Ramos (cell line): ENCODE measurements around the gene PARD6G.

ENCODE experiments used
- in situ Hi-C: fragments of 300-500 bp; cut with MboI; formaldehyde crosslinking; loops from one replicate; pipeline ENCODE4 v1.14.3; 2022; ENCODE audit warnings: low sequenced_read_pairs; ENCODE audit not compliant: unreplicated experiment

The PARD6G gene

DNA sequence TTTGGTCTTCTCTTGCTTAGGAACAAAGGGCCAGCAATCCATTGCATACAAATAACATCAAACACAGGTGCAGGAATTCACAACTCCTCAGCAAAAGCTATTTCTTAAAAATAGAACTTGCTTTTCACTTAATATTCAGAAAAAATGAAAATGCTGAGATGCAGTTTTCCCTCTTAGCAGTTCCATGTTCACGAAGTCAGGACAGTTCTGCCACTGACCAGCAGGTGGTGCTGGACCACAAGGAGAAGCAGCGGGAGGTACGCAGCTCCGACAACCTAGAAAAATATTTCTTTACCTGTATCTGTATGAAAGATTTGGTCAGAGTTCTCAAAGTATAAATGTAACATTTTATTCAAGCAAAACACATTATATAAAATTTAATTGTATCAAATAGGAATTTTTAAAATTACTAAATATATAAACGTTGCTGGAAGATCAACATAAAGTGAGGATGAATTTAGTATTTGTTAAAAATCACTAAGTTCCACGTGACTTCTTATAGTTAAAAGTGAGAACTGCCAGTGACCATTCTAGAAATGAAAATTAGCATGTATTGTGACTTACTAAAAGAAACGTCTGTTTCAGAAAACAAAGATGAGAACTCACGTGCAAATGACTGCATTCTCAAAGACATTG is 89.5 kb downstream of the PARD6G start:
- in situ Hi-C loops = no loop called here

- in situ Hi-C loops = no loop called here
Measured at GRCh38 chr18:80154293-80154692, 93.0 kb downstream of the PARD6G start.

- in situ Hi-C loops = no loop called here
Measured at GRCh38 chr18:80149667-80150066, 97.6 kb downstream of the PARD6G start.

GRCh38 chr18:80148326-80149199 is 98.8 kb downstream of the PARD6G start:
- in situ Hi-C loops = no loop called here

DNA sequence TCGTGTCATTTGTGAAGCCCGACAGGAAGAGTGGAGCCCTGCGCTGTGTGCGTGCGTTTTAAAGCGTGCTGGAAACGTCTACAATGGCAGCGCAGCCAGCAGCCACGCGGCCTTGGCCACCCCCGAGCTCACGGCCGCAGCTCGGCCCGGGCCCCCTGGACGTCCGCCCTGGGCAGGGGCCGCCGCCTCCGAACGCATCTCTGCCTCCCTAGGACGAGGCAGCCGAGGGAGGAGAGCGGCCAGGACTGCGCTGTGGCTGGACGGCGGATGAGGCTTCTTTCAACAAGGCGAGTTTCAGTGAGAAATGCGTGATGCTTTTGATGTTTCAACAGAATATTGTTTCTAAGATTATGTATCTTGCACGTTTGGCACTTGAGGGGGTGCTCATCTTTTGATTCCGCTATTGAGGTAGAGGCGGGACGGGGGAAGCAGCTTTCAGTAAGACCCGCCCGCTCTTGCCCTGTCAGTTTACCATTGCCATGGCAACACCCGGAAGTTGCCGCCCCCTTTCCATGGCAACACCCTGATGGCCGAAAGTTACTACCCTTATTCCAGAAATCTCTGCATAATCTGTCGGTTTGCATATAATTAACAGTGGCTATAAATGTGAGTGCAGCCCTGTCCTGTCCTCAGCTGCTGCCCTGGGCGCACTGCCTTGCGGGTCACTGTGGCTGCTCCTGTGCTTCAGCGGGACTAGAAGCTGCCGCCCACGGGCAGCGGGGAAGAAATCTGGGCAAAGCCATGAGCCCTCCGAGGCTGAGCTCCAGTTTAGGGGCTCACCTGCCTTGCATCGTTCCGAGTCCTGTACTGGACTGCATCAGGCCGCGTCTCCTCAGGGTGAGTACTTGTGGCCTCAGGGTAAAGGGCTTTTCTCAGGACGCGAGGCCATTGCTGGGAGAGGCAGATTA is 99.6 kb downstream of the PARD6G start:
- in situ Hi-C loops = no loop called here

- in situ Hi-C loops = no loop called here
Measured at GRCh38 chr18:80147037-80147417, 100.3 kb downstream of the PARD6G start.

DNA sequence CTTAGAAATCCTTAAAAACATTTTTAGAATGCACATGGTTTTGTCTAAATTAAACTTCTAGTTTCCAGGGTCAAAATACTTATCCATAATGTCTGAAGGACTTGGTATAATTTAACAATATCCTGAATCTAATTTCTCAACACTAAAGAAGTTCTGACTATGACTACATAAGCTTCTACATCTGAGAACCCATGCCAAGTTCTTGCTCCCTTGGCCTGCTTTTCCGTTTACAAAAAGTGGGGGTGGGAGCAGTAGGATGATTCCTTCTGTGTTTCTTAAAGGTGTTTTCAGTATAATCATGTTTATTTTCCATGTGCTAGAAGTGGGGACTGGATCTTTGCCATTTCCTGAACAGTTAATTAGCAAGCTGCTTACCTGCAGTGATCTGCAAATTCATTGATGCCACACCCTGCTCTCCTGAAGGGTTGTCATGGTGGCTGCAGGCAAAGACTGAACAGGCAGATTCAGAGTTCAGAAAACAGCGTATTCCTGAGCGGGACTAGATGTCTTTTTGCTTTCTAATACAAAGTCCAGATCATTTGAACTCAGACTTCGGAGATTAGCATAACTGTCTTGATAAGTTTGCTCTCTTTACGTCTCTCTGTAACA is 102.0 kb downstream of the PARD6G start:
- in situ Hi-C loops = no loop called here

GRCh38 chr18:80143881-80144280 is 103.4 kb downstream of the PARD6G start:
- in situ Hi-C loops = no loop called here

DNA sequence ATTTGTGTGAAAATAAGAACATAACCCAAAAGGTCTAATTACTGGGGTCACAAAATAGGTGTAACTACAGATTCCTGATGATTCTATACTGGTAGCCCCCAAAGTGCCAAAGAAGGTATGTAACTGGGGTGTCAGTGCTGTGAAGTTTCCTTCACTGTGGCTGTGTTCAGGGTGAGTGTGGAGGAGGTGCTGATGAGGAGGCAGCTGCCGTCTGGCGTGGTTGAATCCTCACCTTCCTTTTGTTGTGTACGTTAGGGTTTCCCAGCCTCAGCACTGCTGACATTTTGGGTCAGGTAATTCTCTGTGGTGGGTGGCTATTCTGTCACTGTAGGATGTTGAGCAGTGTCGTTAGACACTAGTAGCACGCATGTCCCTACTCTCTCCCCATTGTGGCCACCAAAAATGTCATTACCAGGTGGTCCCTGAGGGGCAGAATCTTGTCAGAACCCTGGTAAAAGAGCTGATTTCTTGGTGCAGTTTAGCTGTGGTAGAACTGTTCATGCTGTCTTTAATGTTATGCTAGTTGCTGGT is 106.8 kb downstream of the PARD6G start:
- in situ Hi-C loops = no loop called here

- in situ Hi-C loops = no loop called here
Measured at GRCh38 chr18:80137976-80138375, 109.3 kb downstream of the PARD6G start.

GRCh38 chr18:80137137-80137536 is 110.2 kb downstream of the PARD6G start:
- in situ Hi-C loops = no loop called here

GRCh38 chr18:80136679-80137078 is 110.6 kb downstream of the PARD6G start:
- in situ Hi-C loops = no loop called here

DNA sequence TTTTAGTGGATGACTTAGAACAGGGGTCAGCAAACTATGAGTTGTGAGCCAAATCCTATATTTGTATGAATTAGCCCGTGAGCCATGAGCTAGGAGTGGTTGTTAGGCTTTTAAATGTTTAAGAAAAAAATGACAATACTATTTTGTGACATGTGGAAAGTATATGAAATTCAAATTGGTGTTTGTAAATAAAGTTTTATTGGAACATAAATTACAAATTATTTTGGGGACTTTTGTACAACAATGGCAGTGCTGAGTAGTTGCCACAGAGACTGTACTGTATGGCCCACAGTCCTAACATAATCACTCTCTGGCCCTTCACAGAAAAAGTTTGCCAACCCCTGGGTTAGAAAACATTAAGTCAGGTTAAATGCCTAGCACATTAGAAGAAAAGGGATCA is 112.2 kb downstream of the PARD6G start:
- in situ Hi-C loops = no loop called here

- in situ Hi-C loops = no loop called here
Measured at GRCh38 chr18:80133124-80133523, 114.2 kb downstream of the PARD6G start.

DNA sequence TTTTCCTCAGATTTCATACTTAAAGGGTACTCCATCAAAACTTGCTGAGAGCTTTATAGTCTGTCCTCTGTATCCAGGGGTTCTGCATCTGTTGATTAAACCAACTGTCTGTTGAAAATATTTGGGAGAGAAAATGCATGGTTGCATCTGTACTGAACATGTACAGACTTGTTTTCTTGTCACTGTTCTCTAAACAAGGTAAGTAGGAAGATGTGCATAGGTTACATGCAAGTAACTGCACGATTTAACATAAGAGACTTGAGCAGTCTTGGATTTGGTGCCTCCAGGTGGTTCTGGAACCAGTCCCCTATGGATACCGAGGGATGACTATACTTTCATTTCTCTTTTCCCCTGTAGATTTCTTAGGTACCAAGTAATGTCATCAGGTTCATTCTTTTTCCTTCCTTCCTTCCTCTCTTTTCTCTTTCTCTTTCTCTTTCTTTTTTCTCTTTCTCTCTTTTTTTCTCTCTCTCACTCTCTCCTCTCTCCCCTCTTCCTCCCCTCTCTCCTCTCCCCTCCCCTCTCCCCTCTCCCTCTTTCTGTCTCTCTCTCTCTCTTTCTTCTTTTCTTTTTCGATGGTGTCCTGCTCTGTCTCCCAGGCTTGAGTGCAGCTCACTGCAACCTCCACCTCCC is 115.0 kb downstream of the PARD6G start:
- in situ Hi-C loops = no loop called here

- in situ Hi-C loops = no loop called here
Measured at GRCh38 chr18:80130555-80130954, 116.8 kb downstream of the PARD6G start.

- in situ Hi-C loops = no loop called here
Measured at GRCh38 chr18:80129672-80130367, 117.5 kb downstream of the PARD6G start.

- in situ Hi-C loops = no loop called here
Measured at GRCh38 chr18:80127635-80128034, 119.7 kb downstream of the PARD6G start.

DNA sequence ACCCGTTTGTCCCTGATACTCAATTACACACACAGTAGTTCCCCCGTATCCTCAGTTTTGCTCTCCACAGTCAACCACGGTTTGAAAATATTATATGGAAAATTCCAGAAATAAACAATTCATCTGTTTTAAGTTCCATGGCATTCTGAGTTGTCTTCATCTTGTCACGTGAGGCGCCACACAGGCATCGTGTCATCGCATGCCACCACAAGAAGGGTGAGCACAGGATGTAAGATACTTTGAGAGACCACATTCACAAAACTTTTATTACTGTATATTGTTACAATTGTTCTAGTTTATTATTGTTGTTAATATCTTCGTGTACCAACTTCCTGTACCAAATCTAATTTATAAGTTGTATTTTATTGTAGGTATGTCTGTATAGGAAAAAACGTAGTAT is 120.5 kb downstream of the PARD6G start:
- in situ Hi-C loops = no loop called here
